B cell (primary cell): ENCODE data around the gene PSME3IP1. TPM values are rescaled to one million over a fixed set of nuclear protein-coding genes. Genes with fewer than 3 reads are reported as not detected.

Experiments
- ATAC-seq: fragments of 200-7000 bp; cut with Tn5 transposase; one replicate; pipeline ENCODE4 v1.10.0; 2021; ENCODE audit warnings: low read depth, mild to moderate bottlenecking, moderate number of reproducible peaks, moderate library complexity
- CTCF ChIA-PET: fragments of 350-600 bp; sonication (Branson Sonifier 250); formaldehyde crosslinking; loops from one replicate; lab custom pipeline; 2021; ENCODE audit warnings: antibody characterized with exemption, inconsistent platforms; lab: Charles Lee
- POLR2A ChIA-PET: fragments of 350-600 bp; sonication (Branson Sonifier 250); formaldehyde crosslinking; loops from one replicate; lab custom pipeline; 2021; ENCODE audit warnings: antibody characterized with exemption; lab: Charles Lee
- DNase-seq: peaks from one replicate; pipeline ENCODE4 v3.0.0; 2013
- H2AFZ ChIP-seq: 2 replicates; pipeline ENCODE4 v1.6.1; 2012; ENCODE audit warnings: mild to moderate bottlenecking, low read depth, low read length; ENCODE audit not compliant: insufficient read depth, poor library complexity, severe bottlenecking
- H3K27ac ChIP-seq, 2 donors: 1 replicate in 1 of 2; 2 replicates in 1 of 2; pipeline ENCODE4 v1.5.1; 2012 to 2013; ENCODE audit warnings: low read length in 2 of 2, mild to moderate bottlenecking in 2 of 2, moderate library complexity in 1 of 2
- H3K27me3 ChIP-seq, 4 experiments: fragments of 200-600 bp in 1 of 4; sonication (generic) in 1 of 4; replicated peaks in 1 of 4; 1 replicate in 2 of 4; 2 replicates in 2 of 4; pipeline versions ENCODE4 v1.6.1 to v1.7.0; 2013 to 2016; ENCODE audit warnings: low read length in 3 of 4, mild to moderate bottlenecking in 2 of 4, mixed read lengths in 1 of 4, moderate library complexity in 1 of 4; ENCODE audit not compliant: insufficient read depth in 4 of 4, control insufficient read depth in 3 of 4; ENCODE audit errors: control extremely low read depth in 1 of 4
- H3K36me3 ChIP-seq, 2 experiments: replicated peaks in 1 of 2; 1 replicate in 1 of 2; 2 replicates in 1 of 2; pipeline versions ENCODE4 v1.6.1 to v1.7.1; 2013; ENCODE audit warnings: low read length in 1 of 2; ENCODE audit not compliant: insufficient read depth in 2 of 2, control insufficient read depth in 1 of 2; ENCODE audit errors: control extremely low read depth in 1 of 2, extremely low read depth in 1 of 2
- H3K4me1 ChIP-seq, 2 donors: fragments of 200-600 bp in 1 of 2; sonication (generic) in 1 of 2; 1 replicate in 1 of 2; 2 replicates in 1 of 2; pipeline versions ENCODE4 v1.5.1 to v1.6.1; 2013 to 2017; ENCODE audit warnings: low read length in 2 of 2; ENCODE audit not compliant: control insufficient read depth in 2 of 2, insufficient read depth in 2 of 2
- H3K4me2 ChIP-seq: replicated peaks from 2 replicates; pipeline ENCODE3; 2012; ENCODE audit warnings: mild to moderate bottlenecking, low read depth, low read length; ENCODE audit not compliant: poor library complexity, severe bottlenecking
- H3K4me3 ChIP-seq, 5 experiments: fragments of 200-600 bp in 1 of 5; sonication (generic) in 1 of 5; 1 replicate in 3 of 5; 2 replicates in 2 of 5; pipeline versions ENCODE4 v1.5.1 to v1.7.0; 2011 to 2016; ENCODE audit warnings: low read length in 4 of 5, mild to moderate bottlenecking in 4 of 5, low read depth in 2 of 5, control low read depth in 1 of 5, moderate library complexity in 1 of 5; ENCODE audit not compliant: insufficient read depth in 1 of 5; ENCODE audit errors: control extremely low read depth in 1 of 5, extremely low read depth in 1 of 5
- H3K79me2 ChIP-seq: fragments of 200-600 bp; sonication (generic); one replicate; pipeline ENCODE4 v1.6.0; 2016; ENCODE audit warnings: low read length; ENCODE audit not compliant: control insufficient read depth, insufficient read depth
- H3K9ac ChIP-seq: fragments of 200-600 bp; sonication (generic); 2 replicates; pipeline ENCODE4 v1.6.1; 2017; ENCODE audit warnings: mild to moderate bottlenecking, low read length, moderate library complexity
- H3K9me3 ChIP-seq, 3 donors: one replicate each; pipeline versions ENCODE4 v1.6.1 to v1.7.1; 2013; ENCODE audit warnings: low read length in 2 of 3; ENCODE audit not compliant: control insufficient read depth in 2 of 3, insufficient read depth in 1 of 3; ENCODE audit errors: control extremely low read depth in 1 of 3
- H4K20me1 ChIP-seq: 2 replicates; pipeline ENCODE4 v1.6.0; 2012; ENCODE audit warnings: mild to moderate bottlenecking, low read length; ENCODE audit not compliant: insufficient read depth, control insufficient read depth, poor library complexity, severe bottlenecking
- H3K27ac Mint-ChIP-seq: one replicate; pipeline ENCODE4 v1.8.0; 2021; ENCODE audit warnings: mixed read lengths
- H3K27me3 Mint-ChIP-seq: one replicate; pipeline ENCODE4 v1.8.0; 2021; ENCODE audit warnings: mixed read lengths
- H3K4me1 Mint-ChIP-seq: one replicate; pipeline ENCODE4 v1.8.0; 2021; ENCODE audit warnings: mixed read lengths
- H3K4me3 Mint-ChIP-seq: one replicate; pipeline ENCODE4 v1.8.0; 2021; ENCODE audit warnings: mixed read lengths
- H3K9me3 Mint-ChIP-seq: one replicate; pipeline ENCODE4 v1.8.0; 2022; ENCODE audit warnings: mixed read lengths; ENCODE audit not compliant: insufficient read depth
- EZH2 ChIP-seq: IDR thresholded peaks from 2 replicates; pipeline ENCODE4 v1.6.1; 2012; ENCODE audit warnings: borderline replicate concordance, low read depth, mild to moderate bottlenecking, moderate library complexity, low read length; ENCODE audit not compliant: insufficient read depth, poor library complexity, severe bottlenecking
- WGBS: methylation state at CpG from one replicate; pipeline ENCODE4 v1.1.5; 2013; ENCODE audit warnings: missing lambda C conversion rate; ENCODE audit not compliant: insufficient coverage; 5-methylcytosine and 5-hydroxymethylcytosine counted together
- intact Hi-C: fragments of 100-400 bp; cut with micrococcal nuclease; formaldehyde crosslinking; loops from one replicate; pipeline ENCODE4 v1.10.0; 2022
- polyA plus RNA-seq: library from polyadenylated mRNA; depleted of rRNA; stranded (reverse); fragments of >200 nt; gene quantifications from 2 replicates; pipeline ENCODE4 v1.2.3, GENCODE V29; 2012
- total RNA-seq, 2 donors: library from RNA; stranded (reverse); fragments of 120-200 nt in 1 of 2; gene quantifications; 1 replicate in 1 of 2; 2 replicates in 1 of 2; pipeline versions ENCODE4 v1.2.3 to v1.2.4, GENCODE V29; 2013 to 2022
- TF ChIP-seq, protein P1 (sequence below): fragments of 200-600 bp; IDR thresholded peaks from one replicate; pipeline ENCODE4 v1.8.0; 2022; ENCODE audit warnings: antibody characterized with exemption, mild to moderate bottlenecking

Gene PSME3IP1
- total and polyA plus RNA-seq, 2 donors (not counting 1 experiment from before 2014, with no cell fraction given) = 125 to 166 TPM

DNA sequence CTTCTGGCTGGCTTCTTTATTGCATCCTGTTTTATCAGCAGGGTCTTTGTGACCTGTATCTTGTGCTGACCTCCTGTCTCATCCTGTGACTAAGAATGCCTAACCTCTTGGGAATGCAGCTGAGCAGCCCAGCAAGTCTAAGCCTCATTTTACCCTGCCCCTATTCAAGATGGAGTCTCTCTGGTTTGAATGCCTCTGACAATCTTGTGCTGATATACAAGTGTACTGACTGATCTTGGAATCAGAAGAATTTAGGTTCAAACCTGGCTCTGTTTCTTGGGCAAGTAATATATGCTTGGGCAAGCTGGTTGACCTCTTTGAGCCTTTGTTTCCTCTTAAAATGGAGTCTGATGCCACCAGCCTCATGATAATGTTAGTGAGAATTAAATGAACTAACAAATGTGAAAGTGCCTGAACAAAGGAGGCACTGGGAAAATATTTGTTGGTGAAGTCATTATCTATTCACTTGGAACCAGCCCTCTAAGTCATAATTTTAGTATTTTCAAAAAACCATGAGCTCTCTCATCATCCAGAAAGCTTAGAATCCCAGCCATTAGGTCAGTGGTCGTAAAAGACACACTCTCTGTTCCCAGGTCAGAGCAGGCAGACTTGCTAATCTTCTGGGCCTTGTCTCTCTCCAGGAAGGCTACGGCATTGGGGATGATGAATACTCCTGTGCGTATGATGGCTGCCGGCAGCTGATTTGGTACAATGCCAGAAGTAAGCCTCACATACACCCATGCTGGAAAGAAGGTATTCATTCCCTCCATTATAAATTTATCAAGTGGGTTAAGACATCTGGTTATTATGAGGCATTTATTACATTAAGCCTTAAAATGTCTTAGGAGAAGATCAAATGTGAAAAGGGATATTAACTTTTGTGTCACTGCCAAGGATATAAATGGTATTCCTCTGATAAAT lies 41.1 kb upstream of the PSME3IP1 start:
- intact Hi-C loops = no loop called here
- POLR2A ChIA-PET = no interaction called here

DNA sequence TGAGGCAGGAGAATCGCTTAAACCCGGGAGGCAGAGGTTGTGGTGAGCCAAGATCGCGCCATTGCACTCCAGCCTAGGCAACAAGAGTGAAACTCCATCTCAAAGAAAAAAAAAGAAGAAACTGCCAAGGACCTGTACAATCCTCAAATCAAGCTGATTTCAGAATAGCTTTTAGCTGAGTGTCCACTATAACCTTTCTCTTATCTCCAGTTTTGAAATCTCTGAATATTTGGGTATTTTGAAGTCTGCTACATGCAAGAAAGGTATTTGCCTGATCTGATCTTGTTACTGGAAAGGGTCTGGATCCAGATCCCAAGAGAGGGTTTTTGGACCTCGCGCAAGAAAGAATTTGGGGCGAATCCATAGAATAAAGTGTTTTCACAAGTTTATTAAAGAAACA lies 40.1 kb upstream of the PSME3IP1 start:
- DNase-seq = no peak
- intact Hi-C loops = no loop called here
- Histone ChIP-seq H3K9ac (no peak overlapping the region), H3K4me2 (no peak overlapping the region), H3K4me3 (no peak overlapping the region), H4K20me1 (no peaks in the 10 kb centered on the region), H3K27me3 (no peaks in the 10 kb centered on the region), H3K79me2 (no peaks in the 10 kb centered on the region), H3K27ac (no peak overlapping the region), H3K36me3 (peaks cover 3 to 82% of the 10 kb centered on the region in 2 experiments), H3K4me1 (no peaks in the 10 kb centered on the region), H2AFZ (no peak overlapping the region), H3K9me3 (no peaks in the 10 kb centered on the region)
- Mint-ChIP-seq H3K9me3 (no peaks in the 10 kb centered on the region), H3K27ac (no peak overlapping the region), H3K27me3 (no peaks in the 10 kb centered on the region), H3K4me3 (no peak overlapping the region), H3K4me1 (no peaks in the 10 kb centered on the region)
- TF ChIP-seq, protein P1, sequence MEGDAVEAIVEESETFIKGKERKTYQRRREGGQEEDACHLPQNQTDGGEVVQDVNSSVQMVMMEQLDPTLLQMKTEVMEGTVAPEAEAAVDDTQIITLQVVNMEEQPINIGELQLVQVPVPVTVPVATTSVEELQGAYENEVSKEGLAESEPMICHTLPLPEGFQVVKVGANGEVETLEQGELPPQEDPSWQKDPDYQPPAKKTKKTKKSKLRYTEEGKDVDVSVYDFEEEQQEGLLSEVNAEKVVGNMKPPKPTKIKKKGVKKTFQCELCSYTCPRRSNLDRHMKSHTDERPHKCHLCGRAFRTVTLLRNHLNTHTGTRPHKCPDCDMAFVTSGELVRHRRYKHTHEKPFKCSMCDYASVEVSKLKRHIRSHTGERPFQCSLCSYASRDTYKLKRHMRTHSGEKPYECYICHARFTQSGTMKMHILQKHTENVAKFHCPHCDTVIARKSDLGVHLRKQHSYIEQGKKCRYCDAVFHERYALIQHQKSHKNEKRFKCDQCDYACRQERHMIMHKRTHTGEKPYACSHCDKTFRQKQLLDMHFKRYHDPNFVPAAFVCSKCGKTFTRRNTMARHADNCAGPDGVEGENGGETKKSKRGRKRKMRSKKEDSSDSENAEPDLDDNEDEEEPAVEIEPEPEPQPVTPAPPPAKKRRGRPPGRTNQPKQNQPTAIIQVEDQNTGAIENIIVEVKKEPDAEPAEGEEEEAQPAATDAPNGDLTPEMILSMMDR = no peak
- no peak for TF ChIP-seq EZH2
- ATAC-seq = no peak
- POLR2A ChIA-PET = no interaction called here
- 83% methylated on average over 3 of the region's 7 CpGs for WGBS
- CTCF ChIA-PET = no interaction called here

More for the DNA sequence above, 41.1 kb upstream of the PSME3IP1 start:
- no peaks in the 10 kb centered on the region for H3K9me3 Mint-ChIP-seq
- H3K4me1 Mint-ChIP-seq = no peaks in the 10 kb centered on the region
- no peaks in the 10 kb centered on the region for H3K27me3 Mint-ChIP-seq
- TF ChIP-seq EZH2 = no peak
- TF ChIP-seq, protein P1 = no peak
- no peaks in the 10 kb centered on the region for H3K79me2 ChIP-seq
- H3K27me3 ChIP-seq = no peaks in the 10 kb centered on the region
- no peaks in the 10 kb centered on the region for H4K20me1 ChIP-seq
- H3K9ac ChIP-seq = no peak overlapping the region
- H3K4me2 ChIP-seq = no peak overlapping the region
- H3K4me3 Mint-ChIP-seq = no peak overlapping the region
- no peak overlapping the region for H2AFZ ChIP-seq
- no peak overlapping the region for H3K27ac ChIP-seq
- H3K36me3 ChIP-seq = peaks cover 7 to 82% of the 10 kb centered on the region in 2 experiments
- DNase-seq = no peak
- H3K27ac Mint-ChIP-seq = no peak overlapping the region
- no peak overlapping the region for H3K4me3 ChIP-seq
- WGBS = 100% methylated on average over 1 of the region's 4 CpGs
- ATAC-seq = no peak
- CTCF ChIA-PET = no interaction called here
- no peaks in the 10 kb centered on the region for H3K9me3 ChIP-seq
- no peaks in the 10 kb centered on the region for H3K4me1 ChIP-seq
